Right lung (tissue), 5 donors: Measurements from ENCODE around the gene HIVEP3. TPM values are rescaled to one million over a fixed set of nuclear protein-coding genes. Genes with fewer than 3 reads are reported as not detected.

ENCODE experiments used
- DNase-seq, 2 donors: peaks; one replicate each; pipeline ENCODE4 v3.0.0-alpha.2; 2013
- polyA plus RNA-seq, 5 donors: library from polyadenylated mRNA; unstranded; fragments of 120-200 nt; gene quantifications; one replicate each; pipeline versions ENCODE4 v1.2.1 to v1.2.3, GENCODE V29; 2013; ENCODE audit warnings: inconsistent platforms in 1 of 5, low replicate concordance in 1 of 5; ENCODE audit not compliant: insufficient read length in 5 of 5, insufficient read depth in 1 of 5

Gene HIVEP3
- polyA plus RNA-seq, 5 donors = 6.3 to 7.6 (median 6.7) TPM

- DNase-seq = no peak
These were observed 44.5 kb downstream of the HIVEP3 start for GRCh38 chr1:41874151-41874719.

GRCh38 chr1:41872074-41872473 is 46.6 kb downstream of the HIVEP3 start:
- DNase-seq = no peak

GRCh38 chr1:41870076-41870562 is 48.6 kb downstream of the HIVEP3 start:
- DNase-seq = no peak

- DNase-seq = no peak
These were observed 50.3 kb downstream of the HIVEP3 start for GRCh38 chr1:41868241-41868998.

GRCh38 chr1:41866285-41866684 is 52.4 kb downstream of the HIVEP3 start:
- DNase-seq = no peak

- no peak for DNase-seq
These were observed 54.2 kb downstream of the HIVEP3 start for GRCh38 chr1:41864471-41865040.

GRCh38 chr1:41863718-41864117 is 55.0 kb downstream of the HIVEP3 start:
- DNase-seq = no peak

GRCh38 chr1:41862384-41863221 is 56.1 kb downstream of the HIVEP3 start:
- no peak for DNase-seq

GRCh38 chr1:41861535-41862383 is 57.0 kb downstream of the HIVEP3 start:
- DNase-seq = no peak

GRCh38 chr1:41860771-41861170 is 58.0 kb downstream of the HIVEP3 start:
- DNase-seq = no peak

GRCh38 chr1:41860214-41860613 is 58.5 kb downstream of the HIVEP3 start:
- no peak for DNase-seq

- no peak for DNase-seq
These were observed 59.0 kb downstream of the HIVEP3 start for GRCh38 chr1:41859686-41860085.

- no peak for DNase-seq
These were observed 61.8 kb downstream of the HIVEP3 start for GRCh38 chr1:41856944-41857285.

- no peak for DNase-seq
These were observed 62.4 kb downstream of the HIVEP3 start for GRCh38 chr1:41856151-41856943.

- no peak for DNase-seq
These were observed 63.0 kb downstream of the HIVEP3 start for GRCh38 chr1:41855713-41856112.

GRCh38 chr1:41853907-41854306 is 64.8 kb downstream of the HIVEP3 start:
- DNase-seq = no peak

- no peak for DNase-seq
These were observed 66.6 kb downstream of the HIVEP3 start for GRCh38 chr1:41852091-41852490.

GRCh38 chr1:41851589-41851988 is 67.1 kb downstream of the HIVEP3 start:
- DNase-seq = no peak

GRCh38 chr1:41850029-41850428 is 68.7 kb downstream of the HIVEP3 start:
- no peak for DNase-seq

GRCh38 chr1:41849211-41849759 is 69.4 kb downstream of the HIVEP3 start:
- no peak for DNase-seq
